Peyer's patch (tissue), 4 donors: ENCODE results near the gene MPG.

Experiments
- CTCF ChIP-seq, 6 experiments: fragments of 450-650 bp in 4 of 6; fragments of 200-600 bp in 2 of 6; sonication (generic) in 1 of 6; IDR thresholded peaks; one replicate each; pipeline ENCODE4 v1.5.1; 2017 to 2019; ENCODE audit warnings: antibody characterized with exemption in 6 of 6, mild to moderate bottlenecking in 3 of 6, moderate library complexity in 1 of 6
- POLR2A ChIP-seq, 2 donors: fragments of 450-650 bp; IDR thresholded peaks; one replicate each; pipeline ENCODE4 v1.5.1; 2017; ENCODE audit warnings: antibody characterized with exemption in 2 of 2, mild to moderate bottlenecking in 2 of 2, moderate library complexity in 2 of 2

DNA sequence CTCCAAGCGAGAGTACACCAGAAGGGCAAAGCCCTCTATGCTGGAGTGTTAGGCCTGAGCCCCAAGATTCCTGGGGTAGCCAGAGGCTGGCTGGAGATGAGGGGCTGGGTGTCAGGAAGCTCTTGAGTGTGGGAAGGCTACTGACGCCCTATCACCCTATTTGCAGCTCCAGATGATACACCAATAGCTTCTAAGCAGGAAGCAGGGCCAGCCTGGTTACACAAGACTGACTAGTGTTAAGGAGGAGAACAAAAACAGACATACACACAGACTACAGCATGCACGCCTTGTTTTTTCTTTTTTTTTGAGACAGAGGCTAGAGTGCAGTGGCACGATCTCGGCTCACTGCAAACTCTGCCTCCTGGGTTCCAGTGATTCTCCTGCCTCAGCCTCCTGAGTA is 40.5 kb upstream of the MPG start:
- no peak for TF ChIP-seq CTCF (IDR thresholded peaks at IDR 0.05)
- no peak for TF ChIP-seq POLR2A (IDR thresholded peaks at IDR 0.05)
